ENCODE data around the gene MRFAP1L1. TPM values are rescaled to one million over a fixed set of nuclear protein-coding genes. Genes with fewer than 3 reads are reported as not detected.

MRFAP1L1 gene
- total and polyA plus RNA-seq, 9 of the 15 experiments (the other 6 are each of a cell fraction or from before 2014, with no cell fraction given): 37.6 to 111 (median 83.8) TPM

DNA sequence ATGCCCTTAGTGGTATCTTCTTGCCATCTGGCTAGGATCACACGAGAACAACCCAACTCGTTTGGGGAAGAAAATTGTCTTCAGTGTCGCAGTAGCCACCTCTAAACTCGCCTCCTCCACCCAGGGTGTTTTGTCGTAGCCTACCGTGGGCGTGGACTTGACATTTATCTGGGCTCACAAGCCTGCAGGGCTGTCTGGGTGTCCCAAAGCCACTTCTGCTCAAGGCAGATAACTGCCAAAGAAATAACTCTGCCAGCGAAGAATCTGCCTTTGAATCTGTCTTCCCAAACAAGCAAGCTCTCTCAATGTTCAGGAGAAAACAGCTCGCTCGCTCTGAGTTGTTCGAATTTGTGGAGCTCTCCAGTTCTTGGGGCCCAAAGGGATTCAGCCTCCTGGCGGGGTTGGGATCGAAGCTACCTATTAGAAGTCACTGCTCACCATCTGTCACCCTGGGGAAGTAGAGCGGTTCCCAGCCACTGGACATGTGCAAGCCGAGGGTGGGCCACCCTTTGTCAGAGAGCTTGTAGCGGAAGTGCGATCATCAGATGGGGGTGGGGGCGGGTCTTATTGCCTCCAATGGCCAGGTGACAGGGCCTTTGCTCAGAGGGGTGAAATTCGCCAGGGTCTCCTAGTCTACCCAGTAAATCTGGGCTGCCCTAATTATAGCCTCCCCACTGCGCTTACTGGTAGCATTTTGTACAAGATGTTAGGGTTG is 21.1 kb upstream of the MRFAP1L1 start (continued):
- TF ChIP-seq, protein P1, sequence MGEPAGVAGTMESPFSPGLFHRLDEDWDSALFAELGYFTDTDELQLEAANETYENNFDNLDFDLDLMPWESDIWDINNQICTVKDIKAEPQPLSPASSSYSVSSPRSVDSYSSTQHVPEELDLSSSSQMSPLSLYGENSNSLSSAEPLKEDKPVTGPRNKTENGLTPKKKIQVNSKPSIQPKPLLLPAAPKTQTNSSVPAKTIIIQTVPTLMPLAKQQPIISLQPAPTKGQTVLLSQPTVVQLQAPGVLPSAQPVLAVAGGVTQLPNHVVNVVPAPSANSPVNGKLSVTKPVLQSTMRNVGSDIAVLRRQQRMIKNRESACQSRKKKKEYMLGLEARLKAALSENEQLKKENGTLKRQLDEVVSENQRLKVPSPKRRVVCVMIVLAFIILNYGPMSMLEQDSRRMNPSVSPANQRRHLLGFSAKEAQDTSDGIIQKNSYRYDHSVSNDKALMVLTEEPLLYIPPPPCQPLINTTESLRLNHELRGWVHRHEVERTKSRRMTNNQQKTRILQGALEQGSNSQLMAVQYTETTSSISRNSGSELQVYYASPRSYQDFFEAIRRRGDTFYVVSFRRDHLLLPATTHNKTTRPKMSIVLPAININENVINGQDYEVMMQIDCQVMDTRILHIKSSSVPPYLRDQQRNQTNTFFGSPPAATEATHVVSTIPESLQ (CRISPR knock-in tag; IDR thresholded peaks at IDR 0.05): no peak; the same call in 1 of the 2 replicates
- TF ChIP-seq HMG20B (CRISPR knock-in tag; IDR thresholded peaks at IDR 0.05) (no peak), ZZZ3 (IDR thresholded peaks at IDR 0.05) (no peak), FOS (IDR thresholded peaks at IDR 0.05; ENCODE audit: extremely low read depth, insufficient read length) (no peak), KDM5B (IDR thresholded peaks at IDR 0.05; ENCODE audit: insufficient replicate concordance, low read depth, low read length) (peak; percentile 70), LCOR (CRISPR knock-in tag; IDR thresholded peaks at IDR 0.05) (peak; percentile 87), NCOA6 (IDR thresholded peaks at IDR 0.05) (no peak), CBFA2T3 (IDR thresholded peaks at IDR 0.05) (peak; percentile 99), HDAC3 (IDR thresholded peaks at IDR 0.05; ENCODE audit: borderline replicate concordance, partially characterized antibody) (peak; percentile 92), CBX8 (IDR thresholded peaks at IDR 0.05; ENCODE audit: borderline replicate concordance, extremely low read depth, low read depth, low read length, poor library complexity, severe bottlenecking) (no peak), NFE2L1 (tag; IDR thresholded peaks at IDR 0.05; ENCODE audit: borderline replicate concordance, low read depth) (no peak), SMC3 (conservative IDR thresholded peaks at IDR 0.05; ENCODE audit: insufficient read depth, low read depth, low read length) (no peak), CBFB (CRISPR knock-in tag; IDR thresholded peaks at IDR 0.05) (no peak), L3MBTL2 (IDR thresholded peaks at IDR 0.05) (peak; percentile 93), ILF3 (IDR thresholded peaks at IDR 0.05; ENCODE audit: borderline replicate concordance) (no peak), ZNF589 (CRISPR knock-in tag; IDR thresholded peaks at IDR 0.05; ENCODE audit: low read depth) (peak; percentile 95), RHOXF2B (CRISPR knock-in tag; conservative IDR thresholded peaks at IDR 0.05) (0 out of 2 replicates have a peak, but pooled peaks have one; percentile 23), NCOA1 (IDR thresholded peaks at IDR 0.05; ENCODE audit: low read depth) (peak; percentile 88; the same call in 1 of the 2 replicates), ZNF3 (CRISPR knock-in tag; IDR thresholded peaks at IDR 0.05) (no peak)
- TF ChIP-seq, protein P2, sequence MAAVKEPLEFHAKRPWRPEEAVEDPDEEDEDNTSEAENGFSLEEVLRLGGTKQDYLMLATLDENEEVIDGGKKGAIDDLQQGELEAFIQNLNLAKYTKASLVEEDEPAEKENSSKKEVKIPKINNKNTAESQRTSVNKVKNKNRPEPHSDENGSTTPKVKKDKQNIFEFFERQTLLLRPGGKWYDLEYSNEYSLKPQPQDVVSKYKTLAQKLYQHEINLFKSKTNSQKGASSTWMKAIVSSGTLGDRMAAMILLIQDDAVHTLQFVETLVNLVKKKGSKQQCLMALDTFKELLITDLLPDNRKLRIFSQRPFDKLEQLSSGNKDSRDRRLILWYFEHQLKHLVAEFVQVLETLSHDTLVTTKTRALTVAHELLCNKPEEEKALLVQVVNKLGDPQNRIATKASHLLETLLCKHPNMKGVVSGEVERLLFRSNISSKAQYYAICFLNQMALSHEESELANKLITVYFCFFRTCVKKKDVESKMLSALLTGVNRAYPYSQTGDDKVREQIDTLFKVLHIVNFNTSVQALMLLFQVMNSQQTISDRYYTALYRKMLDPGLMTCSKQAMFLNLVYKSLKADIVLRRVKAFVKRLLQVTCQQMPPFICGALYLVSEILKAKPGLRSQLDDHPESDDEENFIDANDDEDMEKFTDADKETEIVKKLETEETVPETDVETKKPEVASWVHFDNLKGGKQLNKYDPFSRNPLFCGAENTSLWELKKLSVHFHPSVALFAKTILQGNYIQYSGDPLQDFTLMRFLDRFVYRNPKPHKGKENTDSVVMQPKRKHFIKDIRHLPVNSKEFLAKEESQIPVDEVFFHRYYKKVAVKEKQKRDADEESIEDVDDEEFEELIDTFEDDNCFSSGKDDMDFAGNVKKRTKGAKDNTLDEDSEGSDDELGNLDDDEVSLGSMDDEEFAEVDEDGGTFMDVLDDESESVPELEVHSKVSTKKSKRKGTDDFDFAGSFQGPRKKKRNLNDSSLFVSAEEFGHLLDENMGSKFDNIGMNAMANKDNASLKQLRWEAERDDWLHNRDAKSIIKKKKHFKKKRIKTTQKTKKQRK (IDR thresholded peaks at IDR 0.05; ENCODE audit: borderline replicate concordance, low read depth, low read length): no peak
- TF ChIP-seq, protein P3, sequence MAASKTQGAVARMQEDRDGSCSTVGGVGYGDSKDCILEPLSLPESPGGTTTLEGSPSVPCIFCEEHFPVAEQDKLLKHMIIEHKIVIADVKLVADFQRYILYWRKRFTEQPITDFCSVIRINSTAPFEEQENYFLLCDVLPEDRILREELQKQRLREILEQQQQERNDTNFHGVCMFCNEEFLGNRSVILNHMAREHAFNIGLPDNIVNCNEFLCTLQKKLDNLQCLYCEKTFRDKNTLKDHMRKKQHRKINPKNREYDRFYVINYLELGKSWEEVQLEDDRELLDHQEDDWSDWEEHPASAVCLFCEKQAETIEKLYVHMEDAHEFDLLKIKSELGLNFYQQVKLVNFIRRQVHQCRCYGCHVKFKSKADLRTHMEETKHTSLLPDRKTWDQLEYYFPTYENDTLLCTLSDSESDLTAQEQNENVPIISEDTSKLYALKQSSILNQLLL (CRISPR knock-in tag; IDR thresholded peaks at IDR 0.05; ENCODE audit: borderline replicate concordance): no peak
